Brain pericyte (primary cell): ENCODE data around the gene FBXO42.

ENCODE experiments used
- DNase-seq: peaks from one replicate; pipeline ENCODE4 v3.0.0-alpha.2; 2012; ENCODE audit warnings: low read depth, low spot score

FBXO42 gene

GRCh38 chr1:16326833-16327404 is 25.4 kb downstream of the FBXO42 start:
- no peak for DNase-seq

GRCh38 chr1:16324456-16324890 is 27.8 kb downstream of the FBXO42 start:
- DNase-seq, result peak; percentile 6

GRCh38 chr1:16321176-16321867 is 31.0 kb downstream of the FBXO42 start:
- DNase-seq, result no peak

- no peak for DNase-seq
Measured at GRCh38 chr1:16318555-16318954, 33.7 kb downstream of the FBXO42 start.

- no peak for DNase-seq
Measured at GRCh38 chr1:16315437-16315836, 36.8 kb downstream of the FBXO42 start.

GRCh38 chr1:16307222-16307621 is 45.1 kb downstream of the FBXO42 start:
- no peak for DNase-seq

GRCh38 chr1:16302709-16303627 is 49.3 kb downstream of the FBXO42 start:
- no peak for DNase-seq

- no peak for DNase-seq
Measured at GRCh38 chr1:16300436-16300835, 51.8 kb downstream of the FBXO42 start.

- no peak for DNase-seq
Measured at GRCh38 chr1:16298653-16299052, 53.6 kb downstream of the FBXO42 start.

GRCh38 chr1:16296643-16297042 is 55.6 kb downstream of the FBXO42 start:
- no peak for DNase-seq

- DNase-seq, result no peak
Measured at GRCh38 chr1:16294219-16295212, 57.8 kb downstream of the FBXO42 start.

- DNase-seq, result no peak
Measured at GRCh38 chr1:16293538-16293937, 58.7 kb downstream of the FBXO42 start.

GRCh38 chr1:16292739-16293138 is 59.5 kb downstream of the FBXO42 start:
- no peak for DNase-seq

GRCh38 chr1:16289959-16290358 is 62.3 kb downstream of the FBXO42 start:
- DNase-seq, result no peak

- DNase-seq, result no peak
Measured at GRCh38 chr1:16286122-16286521, 66.2 kb downstream of the FBXO42 start.

- no peak for DNase-seq
Measured at GRCh38 chr1:16281765-16282164, 70.5 kb downstream of the FBXO42 start.

- DNase-seq, result no peak
Measured at GRCh38 chr1:16279186-16279585, 73.1 kb downstream of the FBXO42 start.

- DNase-seq, result no peak
Measured at GRCh38 chr1:16276302-16277030, 75.8 kb downstream of the FBXO42 start.

- DNase-seq, result no peak
Measured at GRCh38 chr1:16275591-16275990, 76.7 kb downstream of the FBXO42 start.

- DNase-seq, result no peak
Measured at GRCh38 chr1:16267690-16268180, 84.5 kb downstream of the FBXO42 start.
